Measurements from ENCODE around the gene UQCRC2.

GRCh38 chr16:21990381-21990944 lies 37.3 kb downstream of the UQCRC2 start:
- TF ChIP-seq, protein P1, sequence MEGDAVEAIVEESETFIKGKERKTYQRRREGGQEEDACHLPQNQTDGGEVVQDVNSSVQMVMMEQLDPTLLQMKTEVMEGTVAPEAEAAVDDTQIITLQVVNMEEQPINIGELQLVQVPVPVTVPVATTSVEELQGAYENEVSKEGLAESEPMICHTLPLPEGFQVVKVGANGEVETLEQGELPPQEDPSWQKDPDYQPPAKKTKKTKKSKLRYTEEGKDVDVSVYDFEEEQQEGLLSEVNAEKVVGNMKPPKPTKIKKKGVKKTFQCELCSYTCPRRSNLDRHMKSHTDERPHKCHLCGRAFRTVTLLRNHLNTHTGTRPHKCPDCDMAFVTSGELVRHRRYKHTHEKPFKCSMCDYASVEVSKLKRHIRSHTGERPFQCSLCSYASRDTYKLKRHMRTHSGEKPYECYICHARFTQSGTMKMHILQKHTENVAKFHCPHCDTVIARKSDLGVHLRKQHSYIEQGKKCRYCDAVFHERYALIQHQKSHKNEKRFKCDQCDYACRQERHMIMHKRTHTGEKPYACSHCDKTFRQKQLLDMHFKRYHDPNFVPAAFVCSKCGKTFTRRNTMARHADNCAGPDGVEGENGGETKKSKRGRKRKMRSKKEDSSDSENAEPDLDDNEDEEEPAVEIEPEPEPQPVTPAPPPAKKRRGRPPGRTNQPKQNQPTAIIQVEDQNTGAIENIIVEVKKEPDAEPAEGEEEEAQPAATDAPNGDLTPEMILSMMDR (IDR thresholded peaks at IDR 0.05; ENCODE audit: low read depth, low read length, poor library complexity, severe bottlenecking), result no peak
- no peak for TF ChIP-seq EZH2phosphoT487 (IDR thresholded peaks at IDR 0.05; ENCODE audit: borderline replicate concordance, low read length)
